Measurements from ENCODE around the gene TMTC2. TPM values are rescaled to one million over a fixed set of nuclear protein-coding genes. Genes with fewer than 3 reads are reported as not detected.

TMTC2 gene
- total and polyA plus RNA-seq, 2 donors from 2014 or later = 6.0 to 32.9 TPM

- no peak for FAIRE-seq
- Histone ChIP-seq H3K36me3 (ENCODE audit: control insufficient read depth in 2 of 3, insufficient read depth in 3 of 3, low read length in 3 of 3) (no peaks in the 10 kb centered on the region), H3K4me3 (ENCODE audit: low read length in 3 of 3) (no peak overlapping the region), H3K4me1 (ENCODE audit: control insufficient read depth in 2 of 3, insufficient read depth in 2 of 3, low read depth in 1 of 3, low read length in 3 of 3) (no peaks in the 10 kb centered on the region), H3K27me3 (ENCODE audit: control insufficient read depth, insufficient read depth, low read length) (no peaks in the 10 kb centered on the region), H3K9ac (ENCODE audit: low read length in 3 of 3) (no peak overlapping the region), H3K27ac (ENCODE audit: low read depth in 2 of 2, low read length in 2 of 2) (no peak overlapping the region), H3K9me3 (ENCODE audit: control insufficient read depth in 2 of 3, insufficient read depth in 1 of 3, low read length in 3 of 3) (no peaks in the 10 kb centered on the region)
- no peak for TF ChIP-seq CTCF (IDR thresholded peaks at IDR 0.05; ENCODE audit: borderline replicate concordance, extremely low read depth, insufficient read depth)
- DNase-seq = no peak
- intact Hi-C loops (cut with DNase I) = no loop called here
Observed at GRCh38 chr12:83183132-83183531, 496.4 kb downstream of the TMTC2 start.
